Activated naive CD4-positive, alpha-beta T cell treated with anti-CD3 and anti-CD28 coated beads, Interleukin-2, amount 10 ng/mL, durations not matched to agents 7 days and 5 days (primary cell): Measurements from ENCODE around the gene CCDC197.

Experiments
- CTCF ChIA-PET: fragments of 350-600 bp; sonication (Branson Sonifier 250); formaldehyde crosslinking; loops from one replicate; lab custom pipeline; 2021; ENCODE audit warnings: antibody characterized with exemption; lab: Charles Lee
- DNase-seq: peaks from one replicate; pipeline ENCODE4 v3.0.0-alpha.2; 2020
- H3K27ac Mint-ChIP-seq: one replicate; pipeline ENCODE4 v1.8.0; 2021; ENCODE audit warnings: mild to moderate bottlenecking, moderate library complexity, mixed read lengths
- H3K27me3 Mint-ChIP-seq: one replicate; pipeline ENCODE4 v1.8.0; 2021; ENCODE audit warnings: mild to moderate bottlenecking, mixed read lengths
- H3K36me3 Mint-ChIP-seq: one replicate; pipeline ENCODE4 v1.8.0; 2021; ENCODE audit warnings: mixed read lengths
- H3K4me1 Mint-ChIP-seq: one replicate; pipeline ENCODE4 v1.8.0; 2021; ENCODE audit warnings: mixed read lengths
- H3K4me3 Mint-ChIP-seq: one replicate; pipeline ENCODE4 v1.8.0; 2021; ENCODE audit warnings: mild to moderate bottlenecking, moderate library complexity, mixed read lengths
- H3K9me3 Mint-ChIP-seq: one replicate; pipeline ENCODE4 v1.8.0; 2021; ENCODE audit warnings: mixed read lengths

Gene CCDC197

GRCh38 chr14:94043756-94044475 lies 46.8 kb downstream of the CCDC197 start:
- H3K36me3 Mint-ChIP-seq: peaks cover 22% of the 10 kb centered on the region
- H3K27ac Mint-ChIP-seq: no peak overlapping the region
- H3K4me3 Mint-ChIP-seq: no peak overlapping the region
- H3K9me3 Mint-ChIP-seq: no peaks in the 10 kb centered on the region
- H3K4me1 Mint-ChIP-seq: no peaks in the 10 kb centered on the region
- H3K27me3 Mint-ChIP-seq: no peaks in the 10 kb centered on the region
- CTCF ChIA-PET: no interaction called here
- DNase-seq: no peak

DNA sequence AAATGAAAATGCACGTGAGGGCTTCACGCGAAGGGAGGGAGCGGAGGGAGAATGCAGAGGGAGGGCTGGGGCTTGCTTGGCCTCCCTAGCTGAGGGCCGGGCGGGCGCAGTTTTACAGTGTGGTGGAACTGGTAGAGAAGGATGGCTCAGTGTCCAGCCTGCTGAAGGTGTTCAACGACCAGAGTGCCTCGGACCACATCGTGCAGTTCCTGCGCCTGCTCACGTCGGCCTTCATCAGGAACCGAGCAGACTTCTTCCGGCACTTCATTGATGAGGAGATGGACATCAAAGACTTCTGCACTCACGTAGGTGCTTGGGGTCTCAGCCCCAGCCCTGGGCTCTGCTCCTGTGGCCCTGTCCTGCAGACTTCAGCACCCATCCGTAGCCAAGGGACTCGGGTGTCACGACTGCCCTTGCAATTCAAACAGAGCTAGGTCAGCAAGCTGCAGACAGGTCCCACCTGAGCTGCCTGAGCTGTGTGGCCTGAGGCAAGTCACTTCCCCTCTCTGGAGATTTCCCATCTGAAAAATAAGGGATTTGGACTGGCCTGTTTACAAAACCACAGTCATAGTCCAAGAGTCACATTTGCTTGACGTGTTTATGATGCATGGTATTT lies 47.5 kb downstream of the CCDC197 start:
- no peak overlapping the region for H3K27ac Mint-ChIP-seq
- H3K36me3 Mint-ChIP-seq: peaks cover 22% of the 10 kb centered on the region
- no peaks in the 10 kb centered on the region for H3K9me3 Mint-ChIP-seq
- no peak overlapping the region for H3K4me3 Mint-ChIP-seq
- no peak for DNase-seq
- CTCF ChIA-PET: interaction anchor here (0.8 to 1.5 kb wide), 2 partner anchors 17 to 105 kb away, joined by 3 read pairs; no protein-coding TSS in a partner anchor
- no peaks in the 10 kb centered on the region for H3K4me1 Mint-ChIP-seq
- no peaks in the 10 kb centered on the region for H3K27me3 Mint-ChIP-seq

GRCh38 chr14:94045101-94045500 lies 48.0 kb downstream of the CCDC197 start:
- Mint-ChIP-seq H3K27ac (no peak overlapping the region), H3K4me3 (no peak overlapping the region), H3K36me3 (peaks cover 25% of the 10 kb centered on the region), H3K4me1 (no peaks in the 10 kb centered on the region), H3K27me3 (no peaks in the 10 kb centered on the region), H3K9me3 (no peaks in the 10 kb centered on the region)
- DNase-seq: no peak
- CTCF ChIA-PET: interaction anchor here (0.8 to 2.4 kb wide), 3 partner anchors 8 to 105 kb away, joined by 3 to 10 read pairs (median 3); no protein-coding TSS in a partner anchor

GRCh38 chr14:94045563-94046345 lies 48.7 kb downstream of the CCDC197 start:
- no peaks in the 10 kb centered on the region for H3K9me3 Mint-ChIP-seq
- CTCF ChIA-PET: interaction anchor here (0.8 to 2.4 kb wide), 3 partner anchors 9 to 106 kb away, joined by 3 to 10 read pairs (median 3); no protein-coding TSS in a partner anchor
- no peaks in the 10 kb centered on the region for H3K4me1 Mint-ChIP-seq
- no peak overlapping the region for H3K4me3 Mint-ChIP-seq
- no peaks in the 10 kb centered on the region for H3K27me3 Mint-ChIP-seq
- no peak overlapping the region for H3K27ac Mint-ChIP-seq
- no peak for DNase-seq
- H3K36me3 Mint-ChIP-seq: peaks cover 31% of the 10 kb centered on the region

- Mint-ChIP-seq H3K27me3 (no peaks in the 10 kb centered on the region), H3K9me3 (no peaks in the 10 kb centered on the region), H3K27ac (no peak overlapping the region), H3K4me3 (no peak overlapping the region), H3K36me3 (peaks cover 41% of the 10 kb centered on the region), H3K4me1 (no peaks in the 10 kb centered on the region)
- CTCF ChIA-PET: interaction anchor here (2.4 to 8.0 kb wide), 2 partner anchors 10 to 91 kb away, joined by 10 to 50 read pairs; no protein-coding TSS in a partner anchor
- DNase-seq: no peak
Measured at GRCh38 chr14:94046696-94047250, 49.7 kb downstream of the CCDC197 start.

GRCh38 chr14:94047581-94047980 lies 50.5 kb downstream of the CCDC197 start:
- Mint-ChIP-seq H3K36me3 (peaks cover 48% of the 10 kb centered on the region), H3K4me1 (peaks cover 6% of the 10 kb centered on the region), H3K27me3 (no peaks in the 10 kb centered on the region), H3K4me3 (no peak overlapping the region), H3K27ac (peak overlapping the region; percentile 20), H3K9me3 (no peaks in the 10 kb centered on the region)
- no peak for DNase-seq
- CTCF ChIA-PET: interaction anchor here (1.3 to 8.0 kb wide), 4 partner anchors 11 to 90 kb away, joined by 3 to 50 read pairs (median 13); no protein-coding TSS in a partner anchor

DNA sequence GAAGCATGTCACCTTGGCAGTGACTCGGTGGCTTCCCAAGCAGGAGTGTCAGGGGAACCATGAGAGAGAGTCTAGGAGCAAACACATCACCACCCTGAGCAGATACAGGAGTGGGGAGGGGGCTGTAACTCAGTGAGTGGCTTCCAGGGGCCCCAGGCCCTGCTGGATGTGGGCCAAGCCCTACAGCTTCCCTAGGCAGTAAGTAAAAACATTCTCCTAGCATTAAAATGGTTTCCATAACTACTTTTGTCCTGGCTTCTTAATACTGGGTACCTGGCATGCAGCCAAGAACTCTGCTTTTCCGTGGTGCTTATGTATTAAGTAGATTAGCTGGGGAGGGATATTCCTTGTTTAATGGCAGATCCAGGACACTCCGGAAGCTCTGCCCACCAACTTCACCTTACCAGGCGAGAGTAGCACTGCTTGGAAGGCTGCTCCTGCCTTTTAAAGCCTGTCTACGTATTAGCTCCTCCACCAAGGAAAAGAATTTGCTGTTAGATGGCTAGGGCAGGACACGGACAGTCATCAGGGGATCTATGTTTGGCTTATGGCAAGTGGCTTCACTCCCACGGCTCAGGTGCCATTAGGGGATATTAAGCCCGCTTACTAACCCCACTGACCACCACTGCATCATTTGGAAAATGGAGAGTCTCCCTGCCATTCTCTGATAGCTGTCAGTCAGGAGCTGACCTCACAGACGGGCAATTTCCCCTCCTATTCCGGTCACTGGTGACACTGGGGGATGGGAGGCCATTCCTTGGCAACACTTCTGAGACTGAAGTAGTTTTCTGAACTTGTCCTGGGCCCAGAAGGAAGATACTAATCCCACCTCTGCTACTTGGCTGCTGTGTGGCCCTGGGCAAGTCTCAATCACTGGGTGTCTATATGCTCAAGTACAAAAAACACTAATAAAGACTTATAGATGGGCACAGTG lies 51.9 kb downstream of the CCDC197 start:
- peaks cover 55% of the 10 kb centered on the region for H3K36me3 Mint-ChIP-seq
- no peak overlapping the region for H3K4me3 Mint-ChIP-seq
- DNase-seq: no peak
- H3K27me3 Mint-ChIP-seq: no peaks in the 10 kb centered on the region
- H3K4me1 Mint-ChIP-seq: peaks cover 13% of the 10 kb centered on the region
- CTCF ChIA-PET: interaction anchor here (0.8 to 8.0 kb wide), 5 partner anchors 13 to 109 kb away, joined by 3 to 50 read pairs (median 3); no protein-coding TSS in a partner anchor
- H3K27ac Mint-ChIP-seq: no peak overlapping the region
- H3K9me3 Mint-ChIP-seq: no peaks in the 10 kb centered on the region

DNA sequence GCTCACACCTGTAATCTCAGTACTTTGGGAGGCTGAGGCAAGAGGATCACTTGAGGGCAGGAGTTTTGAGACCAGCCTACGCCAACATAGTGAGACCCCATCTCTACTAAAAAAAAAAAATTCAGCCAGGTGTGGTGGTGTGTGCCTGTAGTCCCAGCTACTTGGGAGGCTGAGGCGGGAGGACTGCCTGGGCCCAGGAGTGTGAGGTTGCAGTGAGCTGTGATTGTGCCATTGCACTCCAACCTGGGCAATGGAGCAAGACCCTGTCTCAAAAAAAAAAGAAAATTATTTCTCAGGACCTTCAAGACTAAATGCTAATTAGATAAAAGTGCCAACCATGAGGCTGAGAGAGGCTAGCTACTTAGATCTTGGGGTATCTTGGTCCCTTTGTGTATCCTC lies 52.5 kb downstream of the CCDC197 start:
- Mint-ChIP-seq H3K4me1 (peaks cover 20% of the 10 kb centered on the region), H3K36me3 (peaks cover 62% of the 10 kb centered on the region), H3K27me3 (no peaks in the 10 kb centered on the region), H3K27ac (no peak overlapping the region), H3K9me3 (no peaks in the 10 kb centered on the region), H3K4me3 (no peak overlapping the region)
- DNase-seq: no peak
- CTCF ChIA-PET: interaction anchor here (0.9 to 8.0 kb wide), 4 partner anchors 13 to 88 kb away, joined by 3 to 50 read pairs (median 28); no protein-coding TSS in a partner anchor

- no peak overlapping the region for H3K27ac Mint-ChIP-seq
- CTCF ChIA-PET: interaction anchor here (5.7 to 8.0 kb wide), 2 partner anchors 14 to 87 kb away, joined by 39 to 50 read pairs; no protein-coding TSS in a partner anchor
- H3K27me3 Mint-ChIP-seq: no peaks in the 10 kb centered on the region
- no peak overlapping the region for H3K4me3 Mint-ChIP-seq
- H3K4me1 Mint-ChIP-seq: peaks cover 27% of the 10 kb centered on the region
- DNase-seq: no peak
- no peaks in the 10 kb centered on the region for H3K9me3 Mint-ChIP-seq
- H3K36me3 Mint-ChIP-seq: peaks cover 65% of the 10 kb centered on the region
Measured at GRCh38 chr14:94050231-94050880, 53.3 kb downstream of the CCDC197 start.

DNA sequence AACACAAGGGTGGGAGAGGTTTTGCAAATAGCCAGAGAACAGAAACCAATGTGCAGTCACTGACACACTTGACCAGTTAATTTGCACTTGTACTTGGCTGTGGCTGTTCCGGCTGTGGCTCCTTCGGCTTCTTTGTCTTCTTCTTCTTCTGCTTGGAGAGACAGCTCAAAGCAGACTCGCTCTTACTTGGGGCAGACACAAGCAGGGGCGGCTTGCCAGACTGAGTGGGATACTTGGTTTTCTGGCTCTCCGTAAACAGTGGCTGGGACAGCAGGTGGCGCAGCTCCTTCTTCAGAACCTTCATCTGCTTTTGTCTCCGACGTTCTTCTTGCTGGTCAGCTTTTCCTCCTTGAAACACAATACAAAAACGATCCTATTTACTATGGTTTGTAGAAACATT lies 54.0 kb downstream of the CCDC197 start:
- no peaks in the 10 kb centered on the region for H3K27me3 Mint-ChIP-seq
- H3K36me3 Mint-ChIP-seq: peaks cover 65% of the 10 kb centered on the region
- peaks cover 32% of the 10 kb centered on the region for H3K4me1 Mint-ChIP-seq
- H3K4me3 Mint-ChIP-seq: no peak overlapping the region
- CTCF ChIA-PET: interaction anchor here (0.8 to 8.0 kb wide), 5 partner anchors 15 to 129 kb away, joined by 3 to 50 read pairs (median 7); no protein-coding TSS in a partner anchor
- no peak for DNase-seq
- H3K27ac Mint-ChIP-seq: peak overlapping the region; percentile 25
- H3K9me3 Mint-ChIP-seq: no peaks in the 10 kb centered on the region

GRCh38 chr14:94051779-94052178 lies 54.7 kb downstream of the CCDC197 start:
- H3K27ac Mint-ChIP-seq: peak overlapping the region; percentile 25
- H3K4me3 Mint-ChIP-seq: no peak overlapping the region
- DNase-seq: no peak
- no peaks in the 10 kb centered on the region for H3K27me3 Mint-ChIP-seq
- no peaks in the 10 kb centered on the region for H3K9me3 Mint-ChIP-seq
- peaks cover 72% of the 10 kb centered on the region for H3K36me3 Mint-ChIP-seq
- peaks cover 39% of the 10 kb centered on the region for H3K4me1 Mint-ChIP-seq
- CTCF ChIA-PET: interaction anchor here (0.8 to 8.0 kb wide), 8 partner anchors 15 to 128 kb away, joined by 3 to 50 read pairs (median 6); partner anchors contain the start of gene IFI27L1

GRCh38 chr14:94052199-94052598 lies 55.1 kb downstream of the CCDC197 start:
- Mint-ChIP-seq H3K4me1 (peaks cover 43% of the 10 kb centered on the region), H3K27me3 (no peaks in the 10 kb centered on the region), H3K4me3 (no peak overlapping the region), H3K36me3 (peaks cover 72% of the 10 kb centered on the region), H3K27ac (peak overlapping the region; percentile 77), H3K9me3 (no peaks in the 10 kb centered on the region)
- CTCF ChIA-PET: interaction anchor here (0.6 to 8.0 kb wide), 7 partner anchors 16 to 128 kb away, joined by 3 to 50 read pairs (median 7); partner anchors contain the start of gene IFI27L1
- no peak for DNase-seq
